Bone marrow (tissue), 2 donors: ENCODE data around the gene NTRK3.

Source experiments
- DNase-seq, 2 donors: peaks; one replicate each; lab custom pipeline; 2025; lab: John Stamatoyannopoulos, UW

The NTRK3 gene

GRCh38 chr15:88029696-88030095, 226.8 kb downstream of the NTRK3 start:
- no peak for DNase-seq

- DNase-seq, result no peak
These were observed 228.5 kb downstream of the NTRK3 start for GRCh38 chr15:88028024-88028423.

DNA sequence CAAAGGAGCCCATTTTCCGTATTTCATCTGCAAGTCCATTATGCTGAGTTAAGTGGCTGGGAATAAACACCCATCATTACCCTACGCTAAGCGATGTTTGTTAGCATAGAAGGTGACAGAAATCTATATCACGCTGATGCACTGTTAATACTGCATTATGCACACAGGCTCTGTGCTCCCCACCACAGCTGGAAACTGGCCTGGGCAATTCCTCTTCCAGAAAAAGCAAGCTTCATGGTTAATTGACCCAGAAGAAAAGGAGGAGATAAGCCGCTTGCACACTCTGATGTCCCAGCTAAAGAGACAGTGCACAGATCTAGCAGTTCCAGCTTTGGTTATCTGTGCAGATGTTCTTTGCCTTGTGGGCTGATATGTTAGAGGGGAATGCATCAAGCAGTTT, 232.6 kb downstream of the NTRK3 start:
- no peak for DNase-seq

GRCh38 chr15:88022716-88023115, 233.8 kb downstream of the NTRK3 start:
- DNase-seq, result no peak

- no peak for DNase-seq
These were observed 234.9 kb downstream of the NTRK3 start for GRCh38 chr15:88021601-88022000.

- no peak for DNase-seq
These were observed 235.7 kb downstream of the NTRK3 start for GRCh38 chr15:88020806-88021205.

DNA sequence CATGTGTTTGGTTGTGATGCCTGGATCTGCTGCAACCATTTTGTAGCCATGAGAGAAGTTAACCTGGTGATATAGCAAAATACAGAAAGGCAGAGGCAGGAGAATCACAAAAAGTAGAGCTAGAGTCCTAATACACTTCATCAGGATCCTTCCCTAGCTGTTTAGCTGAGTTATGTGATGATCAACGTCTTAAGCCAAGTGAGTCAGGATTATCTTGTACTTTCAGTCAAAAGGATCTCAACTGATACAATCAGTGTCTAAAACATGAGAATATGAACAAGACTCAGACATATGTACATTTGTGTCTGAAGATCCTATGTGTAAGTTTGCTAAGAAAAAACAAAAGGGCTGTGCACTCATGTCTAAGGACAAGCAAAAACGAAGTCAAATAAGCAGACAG, 236.9 kb downstream of the NTRK3 start:
- DNase-seq, result no peak

- no peak for DNase-seq
These were observed 237.5 kb downstream of the NTRK3 start for GRCh38 chr15:88018869-88019641.

- DNase-seq, result no peak
These were observed 238.8 kb downstream of the NTRK3 start for GRCh38 chr15:88017753-88018152.

DNA sequence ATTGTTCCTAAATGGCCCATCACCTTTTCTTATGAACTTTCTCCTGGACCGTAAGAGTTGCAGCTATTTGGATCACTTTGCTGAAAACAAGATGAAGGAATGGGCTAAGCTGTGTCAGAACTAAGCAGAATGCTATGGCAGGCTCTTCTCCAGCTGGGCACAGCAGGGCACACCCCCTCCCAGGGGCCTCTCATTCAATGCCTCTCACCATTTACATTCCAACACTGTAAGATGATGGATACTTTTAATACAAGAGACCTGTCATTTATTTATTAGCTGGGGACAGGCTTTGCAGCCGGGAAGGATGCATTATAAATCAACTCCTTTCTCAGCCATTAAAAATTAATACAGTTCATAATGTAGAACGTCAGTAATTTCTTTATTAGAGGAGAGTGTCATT, 240.1 kb downstream of the NTRK3 start:
- no peak for DNase-seq

GRCh38 chr15:88015228-88015860, 241.2 kb downstream of the NTRK3 start:
- DNase-seq, result no peak

DNA sequence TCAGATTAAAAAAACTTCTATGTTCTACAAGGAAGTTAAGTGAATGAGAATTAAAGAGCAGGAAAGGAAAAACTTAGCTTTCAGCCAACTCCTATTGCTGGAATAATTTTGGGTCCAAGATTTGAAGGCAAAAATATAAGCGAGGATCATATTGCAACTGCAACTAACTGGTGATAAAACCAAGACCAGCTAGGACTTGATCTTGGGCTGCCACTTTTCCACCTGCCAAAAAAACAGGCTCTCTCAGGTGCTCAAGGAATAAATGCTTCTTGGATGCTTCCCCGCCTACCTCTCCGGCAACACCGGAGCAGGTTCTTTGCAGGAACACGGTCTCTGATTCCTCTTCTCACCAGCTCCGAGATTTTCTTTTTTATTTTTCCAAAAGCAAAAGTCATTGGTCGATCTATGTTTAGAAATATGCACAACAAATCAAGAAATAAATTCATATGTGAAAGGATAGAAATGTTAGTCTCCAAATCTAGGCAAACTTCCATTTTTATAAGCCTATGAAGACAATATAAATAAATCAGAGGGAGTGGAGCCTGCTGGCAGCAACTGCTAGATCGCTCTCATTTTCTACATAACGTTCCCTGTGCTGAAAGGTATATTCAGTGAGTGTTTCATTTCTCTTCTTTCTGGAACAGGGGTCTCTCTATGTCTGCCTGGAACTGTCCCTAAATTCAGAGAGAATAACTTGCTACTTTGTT, 241.9 kb downstream of the NTRK3 start:
- DNase-seq, result no peak

GRCh38 chr15:88013111-88013510, 243.4 kb downstream of the NTRK3 start:
- DNase-seq, result no peak

DNA sequence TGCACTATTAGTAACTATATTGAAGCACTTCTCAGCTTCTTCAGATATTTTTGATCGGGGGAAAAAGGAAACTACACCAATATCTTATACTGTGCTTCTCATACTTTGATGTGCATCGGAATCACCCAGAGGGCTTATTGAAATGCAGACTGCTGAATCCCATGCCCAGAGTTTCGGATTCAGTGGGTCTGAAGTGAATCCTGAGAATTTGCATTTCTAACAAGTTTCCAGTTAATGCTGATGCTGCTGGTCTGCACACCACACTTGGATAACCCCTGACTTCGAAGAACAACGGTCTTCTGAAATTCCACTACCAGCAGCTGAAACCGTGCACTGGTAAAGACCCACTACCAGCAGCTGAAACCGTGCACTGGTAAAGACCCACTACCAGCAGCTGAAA, 243.9 kb downstream of the NTRK3 start:
- no peak for DNase-seq

- DNase-seq, result no peak
These were observed 244.3 kb downstream of the NTRK3 start for GRCh38 chr15:88012233-88012632.

DNA sequence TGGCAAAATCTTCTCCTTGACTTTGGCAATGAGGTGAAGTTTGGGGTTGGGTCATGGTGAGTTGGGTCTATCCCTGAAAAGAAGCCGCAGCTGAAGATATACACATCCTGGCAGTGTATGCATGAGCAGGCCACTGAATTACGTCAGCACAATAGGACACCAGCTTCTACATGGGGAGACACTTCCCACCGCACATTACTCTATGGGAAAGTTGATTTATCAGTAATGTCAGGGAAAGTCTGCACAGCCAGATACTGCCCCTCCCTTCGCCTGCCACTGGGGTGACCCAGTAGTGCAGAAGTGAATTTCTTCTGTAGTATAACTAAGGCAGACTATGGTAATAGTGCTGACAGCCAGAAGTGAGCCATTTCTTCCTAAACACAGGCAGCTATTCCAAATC, 245.0 kb downstream of the NTRK3 start:
- DNase-seq, result no peak

DNA sequence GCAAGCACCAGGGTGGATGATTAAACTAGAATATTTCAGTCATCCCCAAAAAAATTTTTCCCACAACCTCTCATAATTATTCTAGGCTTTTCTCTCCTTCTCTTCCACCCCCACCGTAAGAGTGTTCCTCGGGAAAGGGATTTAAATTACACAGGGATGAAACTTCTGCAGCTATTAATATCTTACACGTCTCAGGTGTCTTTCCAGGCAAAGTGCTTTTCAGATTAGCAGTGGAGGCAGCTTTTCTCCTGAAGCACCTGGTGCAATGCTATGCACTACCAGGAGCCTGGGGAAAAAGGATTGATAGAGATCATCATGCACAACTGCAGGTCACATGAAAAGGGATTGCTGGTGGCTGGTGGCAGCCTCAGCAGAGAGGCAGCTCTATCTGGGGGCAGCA, 250.4 kb downstream of the NTRK3 start:
- no peak for DNase-seq

GRCh38 chr15:88004399-88004798, 252.1 kb downstream of the NTRK3 start:
- DNase-seq, result no peak

DNA sequence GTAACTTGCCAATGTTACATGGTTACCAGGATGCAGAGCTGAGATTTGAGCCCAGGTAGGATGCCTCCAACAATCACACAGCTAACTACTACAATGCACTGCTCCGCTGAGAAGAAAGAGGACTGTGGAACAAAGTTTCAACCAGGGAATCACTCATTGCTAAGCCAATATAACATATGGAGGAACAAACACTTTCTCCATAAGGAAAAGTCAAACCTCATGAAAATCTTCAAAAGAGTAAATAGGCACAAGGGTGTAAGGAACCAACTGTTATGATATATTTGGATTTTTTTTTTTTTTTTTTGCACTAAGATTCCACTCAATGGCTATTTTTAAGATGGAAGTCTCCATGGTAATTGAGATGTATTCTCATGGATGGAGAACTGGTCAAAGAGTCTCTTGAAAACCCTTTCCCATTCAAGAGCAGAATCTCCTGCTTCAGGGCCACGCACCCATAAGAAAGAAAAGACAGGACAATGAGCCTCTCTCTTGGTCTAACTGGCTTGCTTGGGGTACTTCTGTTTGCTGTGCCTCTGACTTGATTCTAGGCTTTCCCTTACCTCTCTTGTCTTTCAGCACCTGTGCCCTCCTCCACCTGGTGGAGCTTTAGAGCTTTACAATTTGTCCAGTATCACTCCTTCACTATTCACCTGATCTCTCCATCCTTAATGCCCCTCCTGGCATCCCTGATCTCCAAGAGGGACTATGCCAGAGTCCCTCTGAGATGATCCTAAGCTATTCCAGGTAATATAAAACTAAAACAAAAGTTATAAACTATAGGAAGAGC, 252.8 kb downstream of the NTRK3 start:
- DNase-seq, result no peak

- no peak for DNase-seq
These were observed 253.8 kb downstream of the NTRK3 start for GRCh38 chr15:88002706-88003105.

DNA sequence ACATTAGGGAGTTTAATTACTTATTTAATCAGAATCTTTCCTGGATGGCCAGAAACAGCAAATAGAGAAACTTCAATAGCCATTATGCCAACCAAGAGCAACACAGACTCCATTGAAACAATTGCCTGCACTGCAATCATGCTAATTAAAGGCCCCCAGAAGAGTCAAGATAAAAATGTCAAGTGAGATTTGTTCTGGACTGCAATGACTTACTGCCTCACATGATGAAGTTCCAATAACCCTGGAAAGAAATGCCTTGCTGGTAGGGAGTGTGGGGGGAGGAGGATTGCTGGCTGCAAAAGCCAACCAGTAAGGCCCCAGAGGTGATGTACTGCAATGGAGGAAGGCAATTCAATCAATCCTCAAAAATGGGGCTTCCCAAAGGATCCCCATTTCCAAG, 257.9 kb downstream of the NTRK3 start:
- DNase-seq, result no peak

DNA sequence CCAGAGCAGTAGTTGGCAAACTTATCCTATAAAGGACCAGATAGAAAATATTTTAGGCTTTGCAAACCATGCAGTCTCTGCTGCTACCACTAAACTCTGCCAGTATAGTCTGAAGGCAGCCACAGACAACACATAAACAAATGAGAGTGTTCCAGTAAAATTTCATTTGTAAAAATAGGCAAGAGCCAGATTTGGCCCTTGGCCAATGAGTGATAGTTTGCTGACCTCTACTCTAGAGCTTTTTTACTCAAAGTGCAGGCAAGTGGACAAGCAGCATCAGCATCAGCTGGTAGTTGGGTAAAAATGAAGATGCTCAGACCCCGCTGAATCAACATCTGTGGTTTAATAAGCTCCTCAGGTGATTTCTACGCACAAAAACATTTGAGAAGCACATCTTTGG, 269.8 kb downstream of the NTRK3 start:
- no peak for DNase-seq
